Osteoblast (primary cell): ENCODE data around the gene LRRC56. TPM values are rescaled to one million over a fixed set of nuclear protein-coding genes. Genes with fewer than 3 reads are reported as not detected.

Experiments
- DNase-seq: peaks from one replicate; pipeline ENCODE4 v3.0.0; 2011; ENCODE audit warnings: low spot score, mixed read lengths; ENCODE audit not compliant: insufficient read length; ENCODE audit errors: missing footprints
- H2AFZ ChIP-seq: 2 replicates; pipeline ENCODE4 v1.6.0; 2011; ENCODE audit warnings: mild to moderate bottlenecking, low read length
- H3K27ac ChIP-seq: 2 replicates; pipeline ENCODE4 v1.5.1; 2011; ENCODE audit warnings: mild to moderate bottlenecking, low read depth, low read length, moderate library complexity
- H3K27me3 ChIP-seq: 2 replicates; pipeline ENCODE4 v1.6.0; 2012; ENCODE audit warnings: mild to moderate bottlenecking, control low read depth, inconsistent platforms, low read length, moderate library complexity; ENCODE audit not compliant: insufficient read depth
- H3K36me3 ChIP-seq: 2 replicates; pipeline ENCODE4 v1.5.1; 2011; ENCODE audit warnings: mild to moderate bottlenecking, low read length, control low read depth, moderate library complexity; ENCODE audit not compliant: insufficient read depth
- H3K4me1 ChIP-seq: 2 replicates; pipeline ENCODE4 v1.5.1; 2011; ENCODE audit warnings: mild to moderate bottlenecking, low read length, control low read depth, moderate library complexity; ENCODE audit not compliant: insufficient read depth
- H3K4me2 ChIP-seq: 2 replicates; pipeline ENCODE4 v1.6.0; 2011; ENCODE audit warnings: mild to moderate bottlenecking, low read length; ENCODE audit not compliant: insufficient read depth
- H3K4me3 ChIP-seq: fragments of 200-600 bp; sonication (generic); 3 replicates; pipeline ENCODE4 v1.5.1; 2012; ENCODE audit warnings: mild to moderate bottlenecking, low read length, inconsistent platforms; ENCODE audit not compliant: insufficient read depth
- H3K79me2 ChIP-seq: 2 replicates; pipeline ENCODE4 v1.6.0; 2012; ENCODE audit warnings: mild to moderate bottlenecking, low read length, control low read depth, inconsistent platforms; ENCODE audit not compliant: insufficient read depth
- H3K9me3 ChIP-seq: 2 replicates; pipeline ENCODE4 v1.5.1; 2011; ENCODE audit warnings: low read depth, low read length, control low read depth
- H4K20me1 ChIP-seq: 2 replicates; pipeline ENCODE4 v1.6.0; 2012; ENCODE audit warnings: mild to moderate bottlenecking, low read length, control low read depth; ENCODE audit not compliant: insufficient read depth
- CTCF ChIP-seq: IDR thresholded peaks from 2 replicates; pipeline ENCODE4 v1.5.1; 2011; ENCODE audit warnings: mild to moderate bottlenecking, low read depth, low read length, moderate library complexity; ENCODE audit errors: extremely low read depth
- total RNA-seq: library from RNA; depleted of rRNA; stranded (reverse); fragments of >200 nt; gene quantifications from 2 replicates; pipeline ENCODE4 v1.2.3, GENCODE V29; 2012

Gene LRRC56
- total RNA-seq, 1 donor = 1.1 TPM

GRCh38 chr11:530960-531831 is 6.1 kb upstream of the LRRC56 start:
- TF ChIP-seq CTCF = no peak
- no peak overlapping the region for H2AFZ ChIP-seq
- peaks cover 16% of the 10 kb centered on the region for H3K79me2 ChIP-seq
- H3K4me2 ChIP-seq = no peak overlapping the region
- H4K20me1 ChIP-seq = peaks cover 23% of the 10 kb centered on the region
- peaks cover 13% of the 10 kb centered on the region for H3K36me3 ChIP-seq
- no peaks in the 10 kb centered on the region for H3K9me3 ChIP-seq
- no peaks in the 10 kb centered on the region for H3K27me3 ChIP-seq
- H3K27ac ChIP-seq = no peak overlapping the region
- H3K4me3 ChIP-seq = no peak overlapping the region
- H3K4me1 ChIP-seq = peaks cover 10% of the 10 kb centered on the region
- peak; percentile 87 for DNase-seq

DNA sequence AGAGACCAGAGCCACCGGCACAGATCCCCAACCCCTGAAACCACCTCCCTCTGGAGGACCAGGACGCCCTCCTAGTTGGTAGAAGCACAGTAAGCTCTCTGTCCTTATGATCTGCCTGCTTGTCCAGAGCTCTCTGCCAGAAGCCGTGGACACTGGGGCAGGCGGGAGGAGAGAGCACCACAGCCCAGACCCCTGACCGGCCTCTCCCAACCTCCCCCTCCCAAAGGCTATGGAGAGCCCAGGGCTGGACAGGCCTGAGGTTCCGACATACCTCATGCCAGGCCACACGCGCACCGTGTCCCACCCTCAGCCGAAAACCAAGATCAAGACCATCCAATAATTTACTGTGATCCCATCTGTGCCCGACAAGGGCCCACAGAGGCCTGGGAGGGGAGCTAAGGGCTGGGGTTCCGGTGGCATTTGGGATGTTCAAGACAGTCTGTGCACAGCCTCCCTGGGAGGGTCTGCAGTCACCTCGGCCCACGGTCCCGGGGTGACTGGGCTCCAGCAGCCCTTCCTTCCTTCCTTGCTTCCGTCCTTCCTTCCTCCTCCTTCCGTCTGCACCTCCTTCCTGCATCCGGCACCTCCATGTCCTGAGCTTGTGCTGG is 5.3 kb upstream of the LRRC56 start:
- no peak overlapping the region for H3K4me2 ChIP-seq
- no peak for TF ChIP-seq CTCF
- peak; percentile 92 for DNase-seq

DNA sequence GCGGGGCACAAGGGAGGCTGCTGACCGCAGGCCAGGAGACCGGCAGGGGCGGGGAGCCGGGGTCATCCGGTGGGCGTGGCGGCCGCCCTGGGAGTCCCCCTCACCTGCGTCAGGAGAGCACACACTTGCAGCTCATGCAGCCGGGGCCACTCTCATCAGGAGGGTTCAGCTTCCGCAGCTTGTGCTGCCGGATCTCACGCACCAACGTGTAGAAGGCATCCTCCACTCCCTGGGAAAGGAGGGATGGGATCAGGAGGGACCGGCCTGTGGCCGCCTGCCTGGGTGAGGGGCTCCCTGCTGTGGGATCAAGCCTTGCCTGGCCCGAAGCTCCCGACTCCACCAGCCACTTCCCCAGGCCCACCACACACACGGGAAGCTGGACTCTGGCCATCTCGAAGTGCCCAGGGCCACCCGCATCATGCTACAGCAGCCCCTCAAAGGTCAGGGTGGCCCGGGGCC is 4.8 kb upstream of the LRRC56 start:
- DNase-seq = peak; percentile 78
- peaks cover 13% of the 10 kb centered on the region for H3K36me3 ChIP-seq
- H3K79me2 ChIP-seq = peaks cover 16% of the 10 kb centered on the region
- TF ChIP-seq CTCF = no peak
- no peak overlapping the region for H2AFZ ChIP-seq
- H3K27me3 ChIP-seq = no peaks in the 10 kb centered on the region
- H3K4me3 ChIP-seq = no peak overlapping the region
- H3K27ac ChIP-seq = no peak overlapping the region
- no peak overlapping the region for H3K4me2 ChIP-seq
- no peaks in the 10 kb centered on the region for H3K9me3 ChIP-seq
- peaks cover 23% of the 10 kb centered on the region for H4K20me1 ChIP-seq
- peaks cover 20% of the 10 kb centered on the region for H3K4me1 ChIP-seq

More for the DNA sequence above, 5.3 kb upstream of the LRRC56 start:
- Histone ChIP-seq H4K20me1 (peaks cover 23% of the 10 kb centered on the region), H3K9me3 (no peaks in the 10 kb centered on the region), H3K27me3 (no peaks in the 10 kb centered on the region), H3K4me3 (no peak overlapping the region), H3K27ac (no peak overlapping the region), H3K79me2 (peaks cover 16% of the 10 kb centered on the region), H3K4me1 (peaks cover 15% of the 10 kb centered on the region), H2AFZ (no peak overlapping the region), H3K36me3 (peaks cover 13% of the 10 kb centered on the region)

DNA sequence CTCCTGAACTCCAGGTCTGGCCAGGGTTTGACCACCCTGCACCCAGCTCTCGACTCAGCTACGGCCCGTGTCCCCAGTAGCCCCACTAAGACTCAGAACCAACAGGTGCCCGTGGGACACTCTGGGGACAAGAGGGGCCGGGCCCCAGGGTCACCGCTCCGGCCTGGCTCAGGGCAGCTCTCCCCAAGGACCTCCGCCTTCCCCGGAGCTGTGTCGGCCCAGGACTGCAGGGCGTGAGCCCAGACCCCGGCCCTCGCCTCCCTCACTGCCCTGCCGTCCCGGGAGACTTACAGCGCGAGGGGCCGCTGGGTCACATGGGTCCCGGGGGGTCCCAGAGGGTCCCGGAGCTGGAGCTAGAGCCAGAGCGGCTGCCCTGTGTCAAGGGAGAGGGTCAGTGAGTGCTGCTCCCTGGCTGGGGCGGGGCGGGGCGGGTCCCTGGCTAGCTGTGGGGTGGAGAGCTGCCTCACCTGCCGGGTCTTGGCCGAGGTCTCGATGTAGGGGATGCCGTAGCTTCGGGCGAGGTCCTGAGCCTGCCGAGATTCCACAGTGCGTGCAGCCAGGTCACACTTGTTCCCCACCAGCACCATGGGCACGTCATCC is 4.2 kb upstream of the LRRC56 start:
- peaks cover 13% of the 10 kb centered on the region for H3K36me3 ChIP-seq
- no peak overlapping the region for H3K4me2 ChIP-seq
- H3K79me2 ChIP-seq = peaks cover 16% of the 10 kb centered on the region
- no peak overlapping the region for H3K27ac ChIP-seq
- H3K27me3 ChIP-seq = no peaks in the 10 kb centered on the region
- no peaks in the 10 kb centered on the region for H3K9me3 ChIP-seq
- TF ChIP-seq CTCF = no peak
- H3K4me1 ChIP-seq = peaks cover 20% of the 10 kb centered on the region
- peak; percentile 71 for DNase-seq
- H2AFZ ChIP-seq = no peak overlapping the region
- no peak overlapping the region for H3K4me3 ChIP-seq
- H4K20me1 ChIP-seq = peaks cover 23% of the 10 kb centered on the region
